ENCODE results near the gene IGFL3.

GRCh38 chr19:46134527-46134926 is 10.0 kb upstream of the IGFL3 start:
- TF ChIP-seq CTCF (IDR thresholded peaks at IDR 0.05) (no peak), POLR2A (IDR thresholded peaks at IDR 0.05) (no peak)
